SK-N-SH treated with all-trans-retinoic acid at 6 μM for 48 hours (cell line): ENCODE data around the gene SPAG5.

Experiments
- ATAC-seq: fragments of 200-7000 bp; cut with Tn5 transposase; 3 replicates; pipeline ENCODE4 v1.9.1; 2020; ENCODE audit warnings: mild to moderate bottlenecking, moderate library complexity
- ARNTL ChIP-seq: fragments of 450-650 bp; formaldehyde crosslinking; IDR thresholded peaks from 2 replicates; pipeline ENCODE4 v1.5.0; 2020; ENCODE audit warnings: low read depth, mild to moderate bottlenecking, moderate library complexity, borderline replicate concordance
- BACH2 ChIP-seq: fragments of 250-450 bp; sonication (Bioruptor Pico); IDR thresholded peaks from 2 replicates; pipeline ENCODE4 v1.9.0; 2021; ENCODE audit warnings: mild to moderate bottlenecking, borderline replicate concordance
- CREB5 ChIP-seq: fragments of 250-450 bp; sonication (Bioruptor Pico); IDR thresholded peaks from 2 replicates; pipeline ENCODE4 v1.5.1; 2020; ENCODE audit warnings: low read depth, mild to moderate bottlenecking, moderate library complexity
- CSDC2 ChIP-seq: fragments of 250-450 bp; sonication (Bioruptor Pico); IDR thresholded peaks from 2 replicates; pipeline ENCODE4 v1.5.0; 2020; ENCODE audit warnings: mild to moderate bottlenecking, moderate library complexity
- ESRRG ChIP-seq: fragments of 250-450 bp; sonication (Bioruptor Pico); IDR thresholded peaks from 2 replicates; pipeline ENCODE4 v1.6.1; 2021; ENCODE audit warnings: mild to moderate bottlenecking
- GLIS3 ChIP-seq: fragments of 250-450 bp; sonication (Bioruptor Pico); IDR thresholded peaks from 2 replicates; pipeline ENCODE4 v1.5.0; 2020; ENCODE audit warnings: mild to moderate bottlenecking, moderate library complexity
- ISL1 ChIP-seq: fragments of 250-450 bp; sonication (Bioruptor Pico); IDR thresholded peaks from 2 replicates; pipeline ENCODE4 v2.1.2; 2022; ENCODE audit warnings: mild to moderate bottlenecking, moderate library complexity
- OSR1 ChIP-seq: fragments of 250-450 bp; sonication (Bioruptor Pico); IDR thresholded peaks from 2 replicates; pipeline ENCODE4 v1.8.0; 2022; ENCODE audit warnings: moderate library complexity, mild to moderate bottlenecking, inconsistent platforms
- PATZ1 ChIP-seq: fragments of 250-450 bp; sonication (Bioruptor Pico); IDR thresholded peaks from 2 replicates; pipeline ENCODE4 v1.8.0; 2020; ENCODE audit warnings: mild to moderate bottlenecking, moderate library complexity, borderline replicate concordance
- PPARA ChIP-seq: fragments of 250-450 bp; sonication (Bioruptor Pico); IDR thresholded peaks from 2 replicates; pipeline ENCODE4 v1.5.0; 2020; ENCODE audit warnings: mild to moderate bottlenecking, borderline replicate concordance
- RARB ChIP-seq: fragments of 250-450 bp; sonication (Bioruptor Pico); IDR thresholded peaks from 2 replicates; pipeline ENCODE4 v1.8.0; 2021; ENCODE audit warnings: mild to moderate bottlenecking, moderate library complexity
- SNAI2 ChIP-seq: fragments of 250-450 bp; sonication (Bioruptor Pico); IDR thresholded peaks from 2 replicates; pipeline ENCODE4 v1.5.0; 2020; ENCODE audit warnings: mild to moderate bottlenecking, moderate library complexity
- TCF4 ChIP-seq: fragments of 250-450 bp; sonication (Bioruptor Pico); IDR thresholded peaks from 2 replicates; pipeline ENCODE4 v1.8.0; 2021; ENCODE audit warnings: mild to moderate bottlenecking, moderate library complexity, borderline replicate concordance
- TOX ChIP-seq: fragments of 250-450 bp; sonication (Bioruptor Pico); IDR thresholded peaks from 2 replicates; pipeline ENCODE4 v1.8.0; 2021; ENCODE audit warnings: mild to moderate bottlenecking, moderate library complexity, borderline replicate concordance
- ZC3H10 ChIP-seq: fragments of 250-450 bp; sonication (Bioruptor Pico); IDR thresholded peaks from 2 replicates; pipeline ENCODE4 v1.5.1; 2021; ENCODE audit warnings: mild to moderate bottlenecking, moderate library complexity
- ZFP3 ChIP-seq: fragments of 250-450 bp; sonication (Bioruptor Pico); IDR thresholded peaks from 2 replicates; pipeline ENCODE4 v1.5.0; 2020; ENCODE audit warnings: mild to moderate bottlenecking, moderate library complexity
- ZFP30 ChIP-seq: fragments of 450-650 bp; formaldehyde crosslinking; IDR thresholded peaks from 2 replicates; pipeline ENCODE4 v1.5.0; 2022; ENCODE audit warnings: mild to moderate bottlenecking, moderate library complexity
- ZNF565 ChIP-seq: fragments of 450-650 bp; formaldehyde crosslinking; conservative IDR thresholded peaks from 2 replicates; pipeline ENCODE4 v1.5.0; 2020; ENCODE audit warnings: low read depth, mild to moderate bottlenecking, moderate library complexity
- ZNF70 ChIP-seq: fragments of 450-650 bp; formaldehyde crosslinking; IDR thresholded peaks from 2 replicates; pipeline ENCODE4 v1.5.0; 2020; ENCODE audit warnings: mild to moderate bottlenecking, moderate library complexity
- ZNF8 ChIP-seq: fragments of 450-650 bp; formaldehyde crosslinking; IDR thresholded peaks from 2 replicates; pipeline ENCODE4 v1.5.0; 2020; ENCODE audit warnings: mild to moderate bottlenecking, moderate library complexity
- TF ChIP-seq, protein P1 (sequence below): fragments of 250-450 bp; sonication (Bioruptor Pico); IDR thresholded peaks from 2 replicates; pipeline ENCODE4 v1.5.1; 2021; ENCODE audit warnings: mild to moderate bottlenecking, moderate library complexity
- TF ChIP-seq, protein P2 (sequence below): fragments of 250-450 bp; sonication (Bioruptor Pico); IDR thresholded peaks from 2 replicates; pipeline ENCODE4 v1.8.0; 2021; ENCODE audit warnings: low read depth, mild to moderate bottlenecking, moderate library complexity, borderline replicate concordance

Gene SPAG5

GRCh38 chr17:28579526-28579925, 19.3 kb downstream of the SPAG5 start:
- TF ChIP-seq ZFP30 (CRISPR knock-in tag) = no peak
- no peak for TF ChIP-seq GLIS3 (CRISPR knock-in tag)
- TF ChIP-seq ZFP3 (CRISPR knock-in tag) = no peak
- TF ChIP-seq CSDC2 (CRISPR knock-in tag) = no peak
- TF ChIP-seq, protein P1, sequence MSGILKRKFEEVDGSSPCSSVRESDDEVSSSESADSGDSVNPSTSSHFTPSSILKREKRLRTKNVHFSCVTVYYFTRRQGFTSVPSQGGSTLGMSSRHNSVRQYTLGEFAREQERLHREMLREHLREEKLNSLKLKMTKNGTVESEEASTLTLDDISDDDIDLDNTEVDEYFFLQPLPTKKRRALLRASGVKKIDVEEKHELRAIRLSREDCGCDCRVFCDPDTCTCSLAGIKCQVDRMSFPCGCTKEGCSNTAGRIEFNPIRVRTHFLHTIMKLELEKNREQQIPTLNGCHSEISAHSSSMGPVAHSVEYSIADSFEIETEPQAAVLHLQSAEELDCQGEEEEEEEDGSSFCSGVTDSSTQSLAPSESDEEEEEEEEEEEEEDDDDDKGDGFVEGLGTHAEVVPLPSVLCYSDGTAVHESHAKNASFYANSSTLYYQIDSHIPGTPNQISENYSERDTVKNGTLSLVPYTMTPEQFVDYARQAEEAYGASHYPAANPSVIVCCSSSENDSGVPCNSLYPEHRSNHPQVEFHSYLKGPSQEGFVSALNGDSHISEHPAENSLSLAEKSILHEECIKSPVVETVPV (CRISPR knock-in tag) = no peak
- TF ChIP-seq SNAI2 (CRISPR knock-in tag) = no peak
- TF ChIP-seq ISL1 (CRISPR knock-in tag) = no peak
- TF ChIP-seq, protein P2, sequence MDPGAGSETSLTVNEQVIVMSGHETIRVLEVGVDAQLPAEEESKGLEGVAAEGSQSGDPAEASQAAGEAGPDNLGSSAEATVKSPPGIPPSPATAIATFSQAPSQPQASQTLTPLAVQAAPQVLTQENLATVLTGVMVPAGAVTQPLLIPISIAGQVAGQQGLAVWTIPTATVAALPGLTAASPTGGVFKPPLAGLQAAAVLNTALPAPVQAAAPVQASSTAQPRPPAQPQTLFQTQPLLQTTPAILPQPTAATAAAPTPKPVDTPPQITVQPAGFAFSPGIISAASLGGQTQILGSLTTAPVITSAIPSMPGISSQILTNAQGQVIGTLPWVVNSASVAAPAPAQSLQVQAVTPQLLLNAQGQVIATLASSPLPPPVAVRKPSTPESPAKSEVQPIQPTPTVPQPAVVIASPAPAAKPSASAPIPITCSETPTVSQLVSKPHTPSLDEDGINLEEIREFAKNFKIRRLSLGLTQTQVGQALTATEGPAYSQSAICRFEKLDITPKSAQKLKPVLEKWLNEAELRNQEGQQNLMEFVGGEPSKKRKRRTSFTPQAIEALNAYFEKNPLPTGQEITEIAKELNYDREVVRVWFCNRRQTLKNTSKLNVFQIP = no peak
- TF ChIP-seq ESRRG (CRISPR knock-in tag) = no peak
- no peak for TF ChIP-seq TCF4 (CRISPR knock-in tag)
- no peak for TF ChIP-seq ZNF8 (CRISPR knock-in tag)
- TF ChIP-seq ZNF565 (CRISPR knock-in tag) = no peak
- TF ChIP-seq ARNTL = no peak
- TF ChIP-seq PPARA (CRISPR knock-in tag) = no peak
- no peak for TF ChIP-seq CREB5 (CRISPR knock-in tag)
- no peak for TF ChIP-seq PATZ1 (CRISPR knock-in tag)
- no peak for TF ChIP-seq OSR1 (CRISPR knock-in tag)
- no peak for ATAC-seq

GRCh38 chr17:28578246-28579195, 20.3 kb downstream of the SPAG5 start:
- ATAC-seq = no peak
- TF ChIP-seq TOX (CRISPR knock-in tag) (no peak), ZFP3 (CRISPR knock-in tag) (no peak), SNAI2 (CRISPR knock-in tag) (no peak), PPARA (CRISPR knock-in tag) (no peak), ESRRG (CRISPR knock-in tag) (no peak), ZC3H10 (CRISPR knock-in tag) (no peak), ISL1 (CRISPR knock-in tag) (no peak), CREB5 (CRISPR knock-in tag) (no peak), BACH2 (CRISPR knock-in tag) (no peak), ARNTL (no peak), CSDC2 (CRISPR knock-in tag) (no peak), RARB (CRISPR knock-in tag) (no peak), PATZ1 (CRISPR knock-in tag) (no peak), ZNF70 (CRISPR knock-in tag) (no peak)
- TF ChIP-seq, protein P1 (CRISPR knock-in tag) = no peak
